GM23338 (cell line): ENCODE data around the gene SPATA33.

Experiments
- CREB1 ChIP-seq: fragments of 250-450 bp; sonication (Bioruptor Pico); IDR thresholded peaks from 2 replicates; pipeline ENCODE4 v1.5.0; 2020; ENCODE audit warnings: low read depth, mild to moderate bottlenecking, moderate library complexity
- EZH2 ChIP-seq: fragments of 200-600 bp; sonication (generic); IDR thresholded peaks from one replicate; pipeline ENCODE4 v1.8.0; 2017; ENCODE audit warnings: antibody characterized with exemption, mild to moderate bottlenecking, low read depth; ENCODE audit not compliant: unreplicated experiment
- EZH2phosphoT487 ChIP-seq: fragments of 200-600 bp; sonication (generic); IDR thresholded peaks from one replicate; pipeline ENCODE4 v1.8.1; 2018; ENCODE audit warnings: antibody characterized with exemption; ENCODE audit not compliant: unreplicated experiment
- JUNB ChIP-seq: IDR thresholded peaks from one replicate; pipeline ENCODE4 v1.6.1; 2016; ENCODE audit warnings: antibody characterized with exemption; ENCODE audit not compliant: unreplicated experiment
- NANOG ChIP-seq: IDR thresholded peaks from 2 replicates; pipeline ENCODE4 v1.6.1; 2016; ENCODE audit warnings: antibody characterized with exemption, borderline replicate concordance
- POLR2AphosphoS5 ChIP-seq: IDR thresholded peaks from 2 replicates; pipeline ENCODE4 v1.6.1; 2016; ENCODE audit warnings: antibody characterized with exemption, low read depth
- ZNF331 ChIP-seq: fragments of 250-450 bp; sonication (Bioruptor Pico); IDR thresholded peaks from 2 replicates; pipeline ENCODE4 v1.5.0; 2020; ENCODE audit warnings: low read depth, mild to moderate bottlenecking, moderate library complexity
- ZNF462 ChIP-seq: fragments of 250-450 bp; sonication (Bioruptor Pico); IDR thresholded peaks from 2 replicates; pipeline ENCODE4 v1.5.0; 2020; ENCODE audit warnings: mild to moderate bottlenecking, moderate library complexity
- TF ChIP-seq, protein P1 (sequence below), 2 experiments: fragments of 200-600 bp in 1 of 2; sonication (generic) in 1 of 2; conservative IDR thresholded peaks; 2 replicates each; pipeline versions ENCODE4 v1.5.1 to v1.6.1; 2016 to 2017; ENCODE audit warnings: antibody characterized with exemption in 2 of 2, low read depth in 2 of 2, mild to moderate bottlenecking in 2 of 2, moderate library complexity in 1 of 2
- TF ChIP-seq, protein P2 (sequence below): IDR thresholded peaks from one replicate; pipeline ENCODE4 v1.6.1; 2018; ENCODE audit warnings: antibody characterized with exemption; ENCODE audit not compliant: unreplicated experiment

DNA sequence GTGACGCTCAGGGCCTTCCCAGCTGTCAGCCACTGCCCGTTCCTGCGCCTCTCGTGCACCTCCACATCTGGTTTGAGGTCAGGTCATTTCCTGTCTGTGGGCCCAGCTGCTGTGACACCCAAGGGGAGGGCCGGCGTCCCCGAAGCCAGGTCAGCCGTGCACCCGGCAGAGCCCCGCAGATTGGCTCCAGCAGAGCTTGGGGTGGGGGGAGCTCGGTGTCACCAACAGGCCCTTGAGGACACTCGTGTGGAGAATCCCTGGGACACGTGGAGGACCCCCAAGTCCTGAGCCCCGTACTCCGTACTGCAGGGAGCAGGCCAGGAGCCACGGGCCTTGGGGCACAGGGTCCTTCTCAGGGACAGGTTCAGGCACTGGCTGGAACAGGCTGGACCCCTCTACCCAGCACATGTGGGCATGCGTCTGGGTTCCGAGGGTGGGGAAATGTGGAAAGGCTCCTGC is 39.1 kb downstream of the SPATA33 start:
- TF ChIP-seq, protein P1, sequence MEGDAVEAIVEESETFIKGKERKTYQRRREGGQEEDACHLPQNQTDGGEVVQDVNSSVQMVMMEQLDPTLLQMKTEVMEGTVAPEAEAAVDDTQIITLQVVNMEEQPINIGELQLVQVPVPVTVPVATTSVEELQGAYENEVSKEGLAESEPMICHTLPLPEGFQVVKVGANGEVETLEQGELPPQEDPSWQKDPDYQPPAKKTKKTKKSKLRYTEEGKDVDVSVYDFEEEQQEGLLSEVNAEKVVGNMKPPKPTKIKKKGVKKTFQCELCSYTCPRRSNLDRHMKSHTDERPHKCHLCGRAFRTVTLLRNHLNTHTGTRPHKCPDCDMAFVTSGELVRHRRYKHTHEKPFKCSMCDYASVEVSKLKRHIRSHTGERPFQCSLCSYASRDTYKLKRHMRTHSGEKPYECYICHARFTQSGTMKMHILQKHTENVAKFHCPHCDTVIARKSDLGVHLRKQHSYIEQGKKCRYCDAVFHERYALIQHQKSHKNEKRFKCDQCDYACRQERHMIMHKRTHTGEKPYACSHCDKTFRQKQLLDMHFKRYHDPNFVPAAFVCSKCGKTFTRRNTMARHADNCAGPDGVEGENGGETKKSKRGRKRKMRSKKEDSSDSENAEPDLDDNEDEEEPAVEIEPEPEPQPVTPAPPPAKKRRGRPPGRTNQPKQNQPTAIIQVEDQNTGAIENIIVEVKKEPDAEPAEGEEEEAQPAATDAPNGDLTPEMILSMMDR (conservative IDR thresholded peaks at IDR 0.05; ENCODE audit: low read depth in 2 of 2) = no peak
- no peak for TF ChIP-seq CREB1 (CRISPR knock-in tag)
- TF ChIP-seq, protein P2, sequence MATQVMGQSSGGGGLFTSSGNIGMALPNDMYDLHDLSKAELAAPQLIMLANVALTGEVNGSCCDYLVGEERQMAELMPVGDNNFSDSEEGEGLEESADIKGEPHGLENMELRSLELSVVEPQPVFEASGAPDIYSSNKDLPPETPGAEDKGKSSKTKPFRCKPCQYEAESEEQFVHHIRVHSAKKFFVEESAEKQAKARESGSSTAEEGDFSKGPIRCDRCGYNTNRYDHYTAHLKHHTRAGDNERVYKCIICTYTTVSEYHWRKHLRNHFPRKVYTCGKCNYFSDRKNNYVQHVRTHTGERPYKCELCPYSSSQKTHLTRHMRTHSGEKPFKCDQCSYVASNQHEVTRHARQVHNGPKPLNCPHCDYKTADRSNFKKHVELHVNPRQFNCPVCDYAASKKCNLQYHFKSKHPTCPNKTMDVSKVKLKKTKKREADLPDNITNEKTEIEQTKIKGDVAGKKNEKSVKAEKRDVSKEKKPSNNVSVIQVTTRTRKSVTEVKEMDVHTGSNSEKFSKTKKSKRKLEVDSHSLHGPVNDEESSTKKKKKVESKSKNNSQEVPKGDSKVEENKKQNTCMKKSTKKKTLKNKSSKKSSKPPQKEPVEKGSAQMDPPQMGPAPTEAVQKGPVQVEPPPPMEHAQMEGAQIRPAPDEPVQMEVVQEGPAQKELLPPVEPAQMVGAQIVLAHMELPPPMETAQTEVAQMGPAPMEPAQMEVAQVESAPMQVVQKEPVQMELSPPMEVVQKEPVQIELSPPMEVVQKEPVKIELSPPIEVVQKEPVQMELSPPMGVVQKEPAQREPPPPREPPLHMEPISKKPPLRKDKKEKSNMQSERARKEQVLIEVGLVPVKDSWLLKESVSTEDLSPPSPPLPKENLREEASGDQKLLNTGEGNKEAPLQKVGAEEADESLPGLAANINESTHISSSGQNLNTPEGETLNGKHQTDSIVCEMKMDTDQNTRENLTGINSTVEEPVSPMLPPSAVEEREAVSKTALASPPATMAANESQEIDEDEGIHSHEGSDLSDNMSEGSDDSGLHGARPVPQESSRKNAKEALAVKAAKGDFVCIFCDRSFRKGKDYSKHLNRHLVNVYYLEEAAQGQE = no peak
- TF ChIP-seq EZH2 = no peak
- no peak for TF ChIP-seq POLR2AphosphoS5
- no peak for TF ChIP-seq JUNB
- TF ChIP-seq ZNF331 (CRISPR knock-in tag) = no peak
- TF ChIP-seq EZH2phosphoT487 = no peak
- no peak for TF ChIP-seq NANOG
- no peak for TF ChIP-seq ZNF462 (CRISPR knock-in tag)
